ENCODE results near the gene EMSY.
A peak's percentile ranks its signal among the peaks of the same experiment; 100 is the strongest.

EMSY gene

GRCh38 chr11:76598426-76598839 lies 153.6 kb downstream of the EMSY start:
- peaks cover 2% of the 10 kb centered on the region for H3K79me2 ChIP-seq (ENCODE audit: control insufficient read depth, insufficient read depth, low read length, poor library complexity)
- H3K4me1 ChIP-seq (ENCODE audit: control insufficient read depth in 1 of 2, insufficient read depth in 2 of 2, low read length in 2 of 2): peaks cover 16 to 20% of the 10 kb centered on the region in 2 experiments
- H3K14ac ChIP-seq (ENCODE audit: low read length): no peak overlapping the region
- H3K4me3 ChIP-seq (ENCODE audit: low read depth, low read length): no peak overlapping the region
- H3K27me3 ChIP-seq (ENCODE audit: insufficient read depth, low read length): no peaks in the 10 kb centered on the region
- no peak overlapping the region for H2AK5ac ChIP-seq (ENCODE audit: low read length)
- H3K23ac ChIP-seq (ENCODE audit: low read length): no peak overlapping the region
- H4K12ac ChIP-seq (ENCODE audit: low read depth, low read length): no peak overlapping the region
- no peak overlapping the region for H2AFZ ChIP-seq (ENCODE audit: insufficient read depth, low read length, poor library complexity)
- no peaks in the 10 kb centered on the region for H3K9me3 ChIP-seq (ENCODE audit: insufficient read depth, low read depth, low read length)
- no peak overlapping the region for H3K4me2 ChIP-seq (ENCODE audit: low read length)
- H4K8ac ChIP-seq (ENCODE audit: low read depth, low read length): no peak overlapping the region
- H3K4ac ChIP-seq (ENCODE audit: low read depth, low read length): no peak overlapping the region
- no CpG with 5 or more reads among the region's 6 CpGs for WGBS (ENCODE audit: extremely low coverage, insufficient coverage, insufficient read length)
- H2BK5ac ChIP-seq (ENCODE audit: low read depth, low read length, poor library complexity): no peak overlapping the region
- H4K91ac ChIP-seq (ENCODE audit: low read depth, low read length): peak overlapping the region; percentile 21
- H2BK120ac ChIP-seq (ENCODE audit: insufficient read depth, low read length, poor library complexity): peak overlapping the region; percentile 61
- no peaks in the 10 kb centered on the region for H3K36me3 ChIP-seq (ENCODE audit: control insufficient read depth in 1 of 2, insufficient read depth in 2 of 2, low read length in 2 of 2)
- H3K9ac ChIP-seq (ENCODE audit: low read length): no peak overlapping the region
- peaks cover 28% of the 10 kb centered on the region for H3K79me1 ChIP-seq (ENCODE audit: low read length)
- no peak overlapping the region for H3K18ac ChIP-seq (ENCODE audit: low read length)
- peak; percentile 70 to 81 for DNase-seq
- H3K27ac ChIP-seq (ENCODE audit: low read depth, low read length): no peak overlapping the region
- H2BK12ac ChIP-seq (ENCODE audit: low read length): peak overlapping the region; percentile 71

- H3K4me1 ChIP-seq (ENCODE audit: control insufficient read depth in 1 of 2, insufficient read depth in 2 of 2, low read length in 2 of 2): peaks cover 16 to 20% of the 10 kb centered on the region in 2 experiments
- peak overlapping the region; percentile 88 for H2BK5ac ChIP-seq (ENCODE audit: low read depth, low read length, poor library complexity)
- H3K79me1 ChIP-seq (ENCODE audit: low read length): peaks cover 28% of the 10 kb centered on the region
- no peaks in the 10 kb centered on the region for H3K9me3 ChIP-seq (ENCODE audit: insufficient read depth, low read depth, low read length)
- H3K27me3 ChIP-seq (ENCODE audit: insufficient read depth, low read length): no peaks in the 10 kb centered on the region
- peak overlapping the region; percentile 20 for H4K8ac ChIP-seq (ENCODE audit: low read depth, low read length)
- peak; percentile 96 to 97 for DNase-seq
- H4K12ac ChIP-seq (ENCODE audit: low read depth, low read length): no peak overlapping the region
- peak overlapping the region; percentile 34 for H3K4ac ChIP-seq (ENCODE audit: low read depth, low read length)
- peak overlapping the region; percentile 37 for H3K14ac ChIP-seq (ENCODE audit: low read length)
- H3K4me2 ChIP-seq (ENCODE audit: low read length): peak overlapping the region; percentile 11
- H3K18ac ChIP-seq (ENCODE audit: low read length): peak overlapping the region; percentile 59
- H3K27ac ChIP-seq (ENCODE audit: low read depth, low read length): peak overlapping the region; percentile 49
- peak overlapping the region; percentile 80 for H4K91ac ChIP-seq (ENCODE audit: low read depth, low read length)
- H3K9ac ChIP-seq (ENCODE audit: low read length): no peak overlapping the region
- H3K36me3 ChIP-seq (ENCODE audit: control insufficient read depth in 1 of 2, insufficient read depth in 2 of 2, low read length in 2 of 2): no peaks in the 10 kb centered on the region
- no CpG with 5 or more reads among the region's 18 CpGs for WGBS (ENCODE audit: extremely low coverage, insufficient coverage, insufficient read length)
- H3K4me3 ChIP-seq (ENCODE audit: low read depth, low read length): no peak overlapping the region
- peak overlapping the region; percentile 67 for H2BK120ac ChIP-seq (ENCODE audit: insufficient read depth, low read length, poor library complexity)
- H2AK5ac ChIP-seq (ENCODE audit: low read length): peak overlapping the region; percentile 63
- no peak overlapping the region for H2AFZ ChIP-seq (ENCODE audit: insufficient read depth, low read length, poor library complexity)
- H3K79me2 ChIP-seq (ENCODE audit: control insufficient read depth, insufficient read depth, low read length, poor library complexity): peaks cover 2% of the 10 kb centered on the region
- no peak overlapping the region for H3K23ac ChIP-seq (ENCODE audit: low read length)
- peak overlapping the region; percentile 85 for H2BK12ac ChIP-seq (ENCODE audit: low read length)
Observed at GRCh38 chr11:76599041-76600013, 154.5 kb downstream of the EMSY start.

- H3K18ac ChIP-seq (ENCODE audit: low read length): no peak overlapping the region
- no peak overlapping the region for H3K14ac ChIP-seq (ENCODE audit: low read length)
- H3K27ac ChIP-seq (ENCODE audit: low read depth, low read length): no peak overlapping the region
- H3K36me3 ChIP-seq (ENCODE audit: control insufficient read depth in 1 of 2, insufficient read depth in 2 of 2, low read length in 2 of 2): no peaks in the 10 kb centered on the region
- peak overlapping the region; percentile 69 for H4K91ac ChIP-seq (ENCODE audit: low read depth, low read length)
- H2AFZ ChIP-seq (ENCODE audit: insufficient read depth, low read length, poor library complexity): no peak overlapping the region
- H2BK12ac ChIP-seq (ENCODE audit: low read length): peak overlapping the region; percentile 87
- no peak overlapping the region for H2BK5ac ChIP-seq (ENCODE audit: low read depth, low read length, poor library complexity)
- H3K4me2 ChIP-seq (ENCODE audit: low read length): no peak overlapping the region
- no peak for DNase-seq
- no peak overlapping the region for H3K4ac ChIP-seq (ENCODE audit: low read depth, low read length)
- no peak overlapping the region for H3K9ac ChIP-seq (ENCODE audit: low read length)
- peaks cover 2% of the 10 kb centered on the region for H3K79me2 ChIP-seq (ENCODE audit: control insufficient read depth, insufficient read depth, low read length, poor library complexity)
- H4K8ac ChIP-seq (ENCODE audit: low read depth, low read length): no peak overlapping the region
- peaks cover 16 to 20% of the 10 kb centered on the region in 2 experiments for H3K4me1 ChIP-seq (ENCODE audit: control insufficient read depth in 1 of 2, insufficient read depth in 2 of 2, low read length in 2 of 2)
- no peak overlapping the region for H4K12ac ChIP-seq (ENCODE audit: low read depth, low read length)
- H3K27me3 ChIP-seq (ENCODE audit: insufficient read depth, low read length): no peaks in the 10 kb centered on the region
- peaks cover 28% of the 10 kb centered on the region for H3K79me1 ChIP-seq (ENCODE audit: low read length)
- H3K4me3 ChIP-seq (ENCODE audit: low read depth, low read length): no peak overlapping the region
- H3K23ac ChIP-seq (ENCODE audit: low read length): no peak overlapping the region
- H2BK120ac ChIP-seq (ENCODE audit: insufficient read depth, low read length, poor library complexity): no peak overlapping the region
- no CpG with 5 or more reads among the region's 10 CpGs for WGBS (ENCODE audit: extremely low coverage, insufficient coverage, insufficient read length)
- no peak overlapping the region for H2AK5ac ChIP-seq (ENCODE audit: low read length)
- no peaks in the 10 kb centered on the region for H3K9me3 ChIP-seq (ENCODE audit: insufficient read depth, low read depth, low read length)
Observed at GRCh38 chr11:76600124-76600655, 155.4 kb downstream of the EMSY start.

GRCh38 chr11:76601272-76601671 lies 156.5 kb downstream of the EMSY start:
- Histone ChIP-seq H3K4me3 (ENCODE audit: low read depth, low read length) (no peak overlapping the region), H3K4ac (ENCODE audit: low read depth, low read length) (no peak overlapping the region), H4K8ac (ENCODE audit: low read depth, low read length) (no peak overlapping the region), H2BK12ac (ENCODE audit: low read length) (peak overlapping the region; percentile 60), H2AFZ (ENCODE audit: insufficient read depth, low read length, poor library complexity) (no peak overlapping the region), H3K23ac (ENCODE audit: low read length) (no peak overlapping the region), H4K12ac (ENCODE audit: low read depth, low read length) (no peak overlapping the region), H3K14ac (ENCODE audit: low read length) (peak overlapping the region; percentile 10), H2BK120ac (ENCODE audit: insufficient read depth, low read length, poor library complexity) (no peak overlapping the region), H3K9ac (ENCODE audit: low read length) (no peak overlapping the region), H3K36me3 (ENCODE audit: control insufficient read depth in 1 of 2, insufficient read depth in 2 of 2, low read length in 2 of 2) (no peaks in the 10 kb centered on the region), H3K18ac (ENCODE audit: low read length) (no peak overlapping the region), H3K27ac (ENCODE audit: low read depth, low read length) (no peak overlapping the region), H3K9me3 (ENCODE audit: insufficient read depth, low read depth, low read length) (peaks cover 3% of the 10 kb centered on the region), H3K27me3 (ENCODE audit: insufficient read depth, low read length) (no peaks in the 10 kb centered on the region), H3K4me2 (ENCODE audit: low read length) (no peak overlapping the region), H3K79me1 (ENCODE audit: low read length) (peaks cover 28% of the 10 kb centered on the region), H2BK5ac (ENCODE audit: low read depth, low read length, poor library complexity) (no peak overlapping the region), H3K4me1 (ENCODE audit: control insufficient read depth in 1 of 2, insufficient read depth in 2 of 2, low read length in 2 of 2) (peaks cover 16 to 22% of the 10 kb centered on the region in 2 experiments), H3K79me2 (ENCODE audit: control insufficient read depth, insufficient read depth, low read length, poor library complexity) (peaks cover 2% of the 10 kb centered on the region), H4K91ac (ENCODE audit: low read depth, low read length) (no peak overlapping the region), H2AK5ac (ENCODE audit: low read length) (peak overlapping the region; percentile 27)
- no CpG with 5 or more reads among the region's 7 CpGs for WGBS (ENCODE audit: extremely low coverage, insufficient coverage, insufficient read length)
- no peak for DNase-seq
